GM12892 (cell line): ENCODE measurements around the gene TMEM39B.

Experiments used
- POLR2A ChIP-seq: IDR thresholded peaks from 2 replicates; pipeline ENCODE4 v1.6.1; 2011; ENCODE audit warnings: low read depth, low read length, control low read depth
- POLR2AphosphoS5 ChIP-seq: IDR thresholded peaks from 2 replicates; pipeline ENCODE4 v1.6.1; 2011; ENCODE audit warnings: low read depth, low read length, control low read depth

GRCh38 chr1:32144033-32144432 is 71.3 kb downstream of the TMEM39B start:
- TF ChIP-seq POLR2AphosphoS5: no peak
- TF ChIP-seq POLR2A: no peak
